NCI-H774 (cell line): ENCODE measurements around the gene EPHB1.

Experiments used
- DNase-seq: peaks from one replicate; lab custom pipeline; 2025; lab: John Stamatoyannopoulos, UW

The EPHB1 gene

GRCh38 chr3:134794950-134795745 is at the start of gene EPHB1:
Gene EPHB1, plus strand, starts transcription at chr3:134795260.
- DNase-seq, result peak; percentile 96

GRCh38 chr3:134748698-134749097 is 46.4 kb upstream of the EPHB1 start:
- DNase-seq, result no peak

GRCh38 chr3:134749174-134749573 is 45.9 kb upstream of the EPHB1 start:
- no peak for DNase-seq

GRCh38 chr3:134749802-134750553 is 45.1 kb upstream of the EPHB1 start:
- DNase-seq, result no peak

GRCh38 chr3:134751831-134752230 is 43.2 kb upstream of the EPHB1 start:
- no peak for DNase-seq

- no peak for DNase-seq
Observed at GRCh38 chr3:134752761-134753461, 42.1 kb upstream of the EPHB1 start.

- DNase-seq, result no peak
Observed at GRCh38 chr3:134753999-134754742, 40.9 kb upstream of the EPHB1 start.

GRCh38 chr3:134754768-134755559 is 40.1 kb upstream of the EPHB1 start:
- no peak for DNase-seq

- DNase-seq, result no peak
Observed at GRCh38 chr3:134755821-134756220, 39.2 kb upstream of the EPHB1 start.

- no peak for DNase-seq
Observed at GRCh38 chr3:134757549-134758069, 37.5 kb upstream of the EPHB1 start.

GRCh38 chr3:134761213-134761612 is 33.8 kb upstream of the EPHB1 start:
- no peak for DNase-seq

GRCh38 chr3:134762016-134762415 is 33.0 kb upstream of the EPHB1 start:
- no peak for DNase-seq

- DNase-seq, result no peak
Observed at GRCh38 chr3:134765468-134765867, 29.6 kb upstream of the EPHB1 start.

GRCh38 chr3:134766290-134766689 is 28.8 kb upstream of the EPHB1 start:
- no peak for DNase-seq

GRCh38 chr3:134768116-134768515 is 26.9 kb upstream of the EPHB1 start:
- DNase-seq, result no peak

- DNase-seq, result no peak
Observed at GRCh38 chr3:134768837-134769236, 26.2 kb upstream of the EPHB1 start.

- no peak for DNase-seq
Observed at GRCh38 chr3:134769287-134769868, 25.7 kb upstream of the EPHB1 start.

- no peak for DNase-seq
Observed at GRCh38 chr3:134772011-134772410, 23.0 kb upstream of the EPHB1 start.

GRCh38 chr3:134772591-134772990 is 22.5 kb upstream of the EPHB1 start:
- no peak for DNase-seq

GRCh38 chr3:134775831-134776230 is 19.2 kb upstream of the EPHB1 start:
- DNase-seq, result no peak

- DNase-seq, result no peak
Observed at GRCh38 chr3:134776518-134776917, 18.5 kb upstream of the EPHB1 start.
